Urothelium cell line (cell line): ENCODE data around the gene TNIK.
A peak's percentile ranks its signal among the peaks of the same experiment; 100 is the strongest.
"Not testable (repeated sequence)": the region's sequence is repeated elsewhere in the genome, so short reads cannot be mapped to it uniquely, and the experiment has no call there.

Experiments
- DNase-seq: peaks from one replicate; pipeline ENCODE4 v3.0.0; 2011; ENCODE audit warnings: low spot score, mixed read lengths
- FAIRE-seq: peaks from 2 replicates; lab custom pipeline; 2011; peaks lifted over from hg19 to GRCh38; lab: Jason Lieb, UNC

TNIK gene

GRCh38 chr3:171366738-171367137 lies 93.5 kb downstream of the TNIK start:
- DNase-seq, FAIRE-seq: not testable (repeated sequence)

- FAIRE-seq = no peak
Measured at GRCh38 chr3:171366043-171366442, 94.2 kb downstream of the TNIK start.

GRCh38 chr3:171365489-171365888 lies 94.7 kb downstream of the TNIK start:
- DNase-seq = no peak
- no peak for FAIRE-seq

More at GRCh38 chr3:171366043-171366442, 94.2 kb downstream of the TNIK start:
- DNase-seq = no peak

DNA sequence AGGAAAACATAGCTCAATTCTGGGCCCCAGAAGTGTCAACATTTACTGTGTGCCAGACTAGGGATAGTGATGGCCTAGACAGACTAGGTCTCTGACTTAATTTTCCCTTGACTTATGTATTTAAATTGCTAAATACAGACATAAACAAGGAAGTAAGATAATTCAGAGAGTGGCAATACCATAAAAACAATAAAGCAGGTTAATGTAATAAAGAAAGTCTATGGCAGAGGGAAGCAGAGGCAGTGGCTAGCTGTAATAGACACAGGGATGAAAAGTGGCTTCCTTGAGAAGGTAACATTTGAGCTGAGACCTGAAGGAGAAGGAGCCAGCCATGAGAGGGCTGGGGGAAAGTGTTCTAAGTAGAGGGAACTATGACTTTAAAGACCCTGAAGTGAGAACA lies 95.7 kb downstream of the TNIK start:
- FAIRE-seq (no peak), DNase-seq (no peak)

GRCh38 chr3:171363202-171363601 lies 97.0 kb downstream of the TNIK start:
- DNase-seq (no peak), FAIRE-seq (no peak)

- FAIRE-seq (no peak), DNase-seq (no peak)
Measured at GRCh38 chr3:171362575-171362974, 97.6 kb downstream of the TNIK start.

GRCh38 chr3:171358881-171359198 lies 101.4 kb downstream of the TNIK start:
- DNase-seq (no peak), FAIRE-seq (no peak)

DNA sequence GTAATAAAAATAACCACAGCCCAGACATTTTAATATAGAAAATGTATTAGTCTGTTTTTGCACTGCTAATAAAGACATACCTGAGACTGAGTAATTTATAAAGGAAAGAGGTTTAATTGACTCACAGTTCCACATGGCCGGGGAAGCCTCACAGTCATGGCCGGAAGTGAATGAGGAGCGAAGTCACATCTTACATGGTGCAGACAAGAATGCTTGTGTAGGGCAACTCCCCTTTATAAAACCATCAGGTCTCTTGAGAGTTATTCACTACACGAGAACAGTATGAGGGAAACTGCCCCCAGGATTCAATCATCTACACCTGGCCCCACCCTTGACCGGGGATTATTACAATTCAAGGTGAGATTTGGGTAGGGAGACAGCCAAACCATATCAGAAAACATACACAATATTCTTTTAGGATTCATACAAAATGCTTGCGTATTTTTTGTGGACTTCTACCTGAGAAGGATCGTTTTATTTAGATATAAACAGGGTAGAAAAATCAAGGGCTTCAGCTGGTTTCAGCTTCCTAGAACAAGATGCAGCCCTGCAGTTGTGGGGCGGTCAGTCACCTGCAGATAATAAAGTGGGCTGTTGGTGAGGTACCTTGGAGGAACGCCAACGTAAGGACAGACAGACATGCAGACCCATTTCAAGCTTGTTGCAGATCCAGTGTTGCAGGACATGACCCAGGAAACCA lies 101.9 kb downstream of the TNIK start:
- FAIRE-seq (no peak), DNase-seq (no peak)

DNA sequence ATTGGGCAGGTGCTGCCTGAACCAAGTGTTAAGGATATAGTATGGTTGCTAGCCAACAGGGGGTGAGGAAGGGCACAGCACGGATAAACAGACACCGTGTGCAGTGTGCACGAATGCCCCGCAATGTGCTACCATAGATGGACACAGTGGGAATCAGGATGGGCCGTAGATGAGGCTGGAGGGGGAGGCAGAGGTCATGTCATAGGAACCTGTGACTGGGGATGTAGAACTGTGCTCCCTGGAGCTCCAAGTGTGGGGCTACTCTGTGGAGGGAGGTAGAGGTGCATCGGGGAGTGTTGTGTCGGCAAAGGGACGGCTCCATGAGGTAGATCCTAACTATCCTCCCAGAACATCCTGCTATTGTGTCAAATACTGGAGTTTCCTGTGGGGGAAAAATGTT lies 102.5 kb downstream of the TNIK start:
- no peak for FAIRE-seq
- DNase-seq = no peak

- DNase-seq = no peak
- FAIRE-seq = no peak
Measured at GRCh38 chr3:171356251-171356650, 104.0 kb downstream of the TNIK start.

GRCh38 chr3:171354706-171355582 lies 105.3 kb downstream of the TNIK start:
- DNase-seq (no peak), FAIRE-seq (no peak)

DNA sequence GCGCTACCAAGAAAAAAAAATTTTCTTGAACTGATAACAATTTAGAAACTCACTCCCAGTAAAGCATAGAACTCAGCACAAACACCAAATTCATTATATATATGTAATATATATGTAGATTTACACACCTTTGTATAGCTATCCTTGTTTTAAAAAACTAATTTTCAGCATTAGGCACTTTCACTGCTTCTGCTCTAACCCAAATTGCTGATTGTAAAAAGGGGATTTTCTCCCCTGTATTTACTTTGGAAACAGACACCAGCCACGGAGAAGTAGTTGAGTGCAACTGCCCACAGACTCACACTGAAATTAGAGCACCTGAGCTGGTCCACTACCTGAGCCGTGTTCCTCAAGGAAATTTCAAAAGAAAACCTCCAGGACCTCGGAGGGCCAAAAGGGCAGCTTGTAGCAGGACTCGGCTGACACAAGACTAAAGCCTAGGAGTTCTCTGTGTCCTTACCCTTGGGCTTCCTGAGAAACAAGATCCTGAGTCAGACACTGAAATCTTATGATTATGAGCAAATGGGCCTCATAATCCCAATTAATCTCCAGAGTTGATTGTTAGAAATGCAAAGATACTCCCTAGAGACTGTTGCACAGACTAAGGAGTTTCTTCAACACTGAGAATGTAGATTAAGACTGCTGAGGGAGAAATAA lies 106.0 kb downstream of the TNIK start:
- DNase-seq (no peak), FAIRE-seq (no peak)

GRCh38 chr3:171353423-171353822 lies 106.8 kb downstream of the TNIK start:
- no peak for FAIRE-seq

DNA sequence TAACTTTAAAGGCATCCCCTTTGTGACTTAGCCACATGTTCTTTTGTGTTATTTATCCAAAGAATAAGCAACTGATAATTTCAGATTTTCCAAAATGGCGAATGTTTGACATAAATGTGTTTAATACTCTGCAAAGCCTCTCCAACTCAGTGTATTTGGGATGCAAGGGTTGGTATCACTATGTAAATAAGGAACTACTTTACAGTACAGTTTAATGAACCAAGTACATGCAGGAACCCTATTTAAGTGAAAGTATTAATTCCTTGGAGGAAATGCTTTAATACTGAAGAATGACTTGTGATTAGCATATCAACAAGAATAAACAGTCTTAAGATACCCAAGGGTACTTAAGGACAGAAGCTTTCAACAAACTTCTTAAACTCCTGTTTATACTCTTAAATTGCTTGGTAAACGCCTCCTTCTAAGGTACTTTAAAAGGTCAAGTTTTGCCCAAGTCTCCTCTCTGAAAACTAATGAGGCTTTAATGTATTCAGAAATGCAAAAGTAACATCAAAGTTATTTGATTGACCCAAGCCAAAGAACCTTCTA lies 107.7 kb downstream of the TNIK start:
- no peak for DNase-seq
- no peak for FAIRE-seq

More at GRCh38 chr3:171353423-171353822, 106.8 kb downstream of the TNIK start:
- no peak for DNase-seq

- no peak for FAIRE-seq
- DNase-seq = peak; percentile 83
Measured at GRCh38 chr3:171351676-171352075, 108.5 kb downstream of the TNIK start.

DNA sequence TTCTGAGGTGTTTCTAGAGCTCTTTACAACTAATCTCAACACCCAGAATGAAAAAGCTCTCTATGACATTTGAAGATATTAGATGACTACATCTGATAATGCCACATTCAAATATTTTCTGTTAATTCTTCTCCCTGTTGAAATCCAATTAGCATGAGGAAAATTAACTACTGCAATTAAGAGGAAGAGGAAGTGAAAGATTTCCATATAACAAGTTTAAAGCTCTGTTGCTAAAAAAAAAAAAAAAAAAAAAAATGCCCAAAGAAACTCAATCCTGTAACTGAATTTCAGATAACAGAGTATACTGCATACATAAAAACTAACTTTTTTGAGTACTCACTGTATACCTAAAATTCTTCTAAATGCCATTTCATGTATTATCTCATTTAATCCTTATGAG lies 109.8 kb downstream of the TNIK start:
- FAIRE-seq = no peak
- DNase-seq = no peak

DNA sequence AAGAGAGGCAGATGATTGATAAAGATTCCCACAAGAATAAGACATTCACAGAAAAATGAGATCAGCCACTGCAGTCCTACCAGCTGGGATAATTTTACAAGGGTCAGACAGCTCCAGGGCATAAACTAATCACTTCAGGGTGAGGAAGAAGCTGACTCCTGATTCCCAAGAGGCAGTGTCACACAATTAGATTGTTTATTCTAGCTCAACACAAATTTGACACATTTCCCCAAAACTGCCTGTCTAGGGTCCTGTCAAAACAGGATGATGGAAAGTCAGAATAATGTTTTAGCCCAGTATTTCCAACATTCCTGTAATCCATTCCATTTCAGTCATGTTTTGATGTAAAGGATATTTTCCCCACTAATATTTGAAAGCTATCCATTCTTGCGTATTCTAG lies 110.8 kb downstream of the TNIK start:
- DNase-seq (no peak), FAIRE-seq (no peak)

DNA sequence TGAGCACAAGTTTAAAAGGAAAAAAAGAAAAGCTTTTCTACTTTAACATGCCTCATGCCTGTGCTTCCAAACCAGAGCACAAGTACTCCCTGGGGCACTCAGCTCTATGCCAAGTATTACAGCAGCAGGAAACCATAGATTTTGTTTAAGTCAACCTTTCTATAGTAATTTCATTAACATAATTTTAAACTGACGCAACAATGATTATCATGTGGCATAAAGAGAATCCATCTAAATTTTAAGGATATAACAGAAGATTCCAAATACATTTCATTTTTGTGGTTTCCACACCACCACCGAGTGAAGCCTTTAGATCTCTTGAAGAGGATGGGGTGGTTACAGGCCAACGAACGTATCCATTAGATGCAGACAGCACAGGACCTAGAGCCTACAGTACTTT lies 112.1 kb downstream of the TNIK start:
- no peak for DNase-seq
- FAIRE-seq = no peak

GRCh38 chr3:171347301-171348039 lies 112.7 kb downstream of the TNIK start:
- FAIRE-seq (no peak), DNase-seq (no peak)

GRCh38 chr3:171346582-171347300 lies 113.5 kb downstream of the TNIK start:
- DNase-seq (no peak), FAIRE-seq (no peak)
